ENCODE measurements around the gene LAMB4. TPM values are rescaled to one million over a fixed set of nuclear protein-coding genes. Genes with fewer than 3 reads are reported as not detected.

LAMB4 gene
- total RNA-seq, 1 donor from 2014 or later, result 0.75 TPM

- Mint-ChIP-seq H3K4me1 (ENCODE audit: unreplicated experiment) (peaks cover 52% of the 10 kb centered on the region), H3K27ac (ENCODE audit: unreplicated experiment) (peak overlapping the region; percentile 86), H3K4me3 (ENCODE audit: unreplicated experiment) (no peak overlapping the region), H3K9me3 (ENCODE audit: unreplicated experiment) (no peaks in the 10 kb centered on the region), H3K27me3 (ENCODE audit: unreplicated experiment) (no peaks in the 10 kb centered on the region), H3K36me3 (ENCODE audit: unreplicated experiment) (no peaks in the 10 kb centered on the region)
- DNase-seq (ENCODE audit: extremely low spot score, unreplicated experiment), result no peak
- TF ChIP-seq, protein P1, sequence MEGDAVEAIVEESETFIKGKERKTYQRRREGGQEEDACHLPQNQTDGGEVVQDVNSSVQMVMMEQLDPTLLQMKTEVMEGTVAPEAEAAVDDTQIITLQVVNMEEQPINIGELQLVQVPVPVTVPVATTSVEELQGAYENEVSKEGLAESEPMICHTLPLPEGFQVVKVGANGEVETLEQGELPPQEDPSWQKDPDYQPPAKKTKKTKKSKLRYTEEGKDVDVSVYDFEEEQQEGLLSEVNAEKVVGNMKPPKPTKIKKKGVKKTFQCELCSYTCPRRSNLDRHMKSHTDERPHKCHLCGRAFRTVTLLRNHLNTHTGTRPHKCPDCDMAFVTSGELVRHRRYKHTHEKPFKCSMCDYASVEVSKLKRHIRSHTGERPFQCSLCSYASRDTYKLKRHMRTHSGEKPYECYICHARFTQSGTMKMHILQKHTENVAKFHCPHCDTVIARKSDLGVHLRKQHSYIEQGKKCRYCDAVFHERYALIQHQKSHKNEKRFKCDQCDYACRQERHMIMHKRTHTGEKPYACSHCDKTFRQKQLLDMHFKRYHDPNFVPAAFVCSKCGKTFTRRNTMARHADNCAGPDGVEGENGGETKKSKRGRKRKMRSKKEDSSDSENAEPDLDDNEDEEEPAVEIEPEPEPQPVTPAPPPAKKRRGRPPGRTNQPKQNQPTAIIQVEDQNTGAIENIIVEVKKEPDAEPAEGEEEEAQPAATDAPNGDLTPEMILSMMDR (IDR thresholded peaks at IDR 0.05), result peak; percentile 59
These were observed 113.1 kb downstream of the LAMB4 start for GRCh38 chr7:108016841-108017775.

- Mint-ChIP-seq H3K4me3 (ENCODE audit: unreplicated experiment) (no peak overlapping the region), H3K4me1 (ENCODE audit: unreplicated experiment) (peaks cover 53% of the 10 kb centered on the region), H3K27me3 (ENCODE audit: unreplicated experiment) (no peaks in the 10 kb centered on the region), H3K27ac (ENCODE audit: unreplicated experiment) (peak overlapping the region; percentile 86), H3K9me3 (ENCODE audit: unreplicated experiment) (no peaks in the 10 kb centered on the region), H3K36me3 (ENCODE audit: unreplicated experiment) (no peaks in the 10 kb centered on the region)
- TF ChIP-seq, protein P1 (IDR thresholded peaks at IDR 0.05), result no peak
- DNase-seq (ENCODE audit: extremely low spot score, unreplicated experiment), result no peak
These were observed 114.4 kb downstream of the LAMB4 start for GRCh38 chr7:108015740-108016139.

- DNase-seq (ENCODE audit: extremely low spot score, unreplicated experiment), result no peak
- Mint-ChIP-seq H3K4me1 (ENCODE audit: unreplicated experiment) (peaks cover 58% of the 10 kb centered on the region), H3K36me3 (ENCODE audit: unreplicated experiment) (no peaks in the 10 kb centered on the region), H3K27ac (ENCODE audit: unreplicated experiment) (peak overlapping the region; percentile 86), H3K27me3 (ENCODE audit: unreplicated experiment) (no peaks in the 10 kb centered on the region), H3K4me3 (ENCODE audit: unreplicated experiment) (peak overlapping the region; percentile 22), H3K9me3 (ENCODE audit: unreplicated experiment) (no peaks in the 10 kb centered on the region)
- TF ChIP-seq, protein P1 (IDR thresholded peaks at IDR 0.05), result no peak
These were observed 115.1 kb downstream of the LAMB4 start for GRCh38 chr7:108014747-108015682.

DNA sequence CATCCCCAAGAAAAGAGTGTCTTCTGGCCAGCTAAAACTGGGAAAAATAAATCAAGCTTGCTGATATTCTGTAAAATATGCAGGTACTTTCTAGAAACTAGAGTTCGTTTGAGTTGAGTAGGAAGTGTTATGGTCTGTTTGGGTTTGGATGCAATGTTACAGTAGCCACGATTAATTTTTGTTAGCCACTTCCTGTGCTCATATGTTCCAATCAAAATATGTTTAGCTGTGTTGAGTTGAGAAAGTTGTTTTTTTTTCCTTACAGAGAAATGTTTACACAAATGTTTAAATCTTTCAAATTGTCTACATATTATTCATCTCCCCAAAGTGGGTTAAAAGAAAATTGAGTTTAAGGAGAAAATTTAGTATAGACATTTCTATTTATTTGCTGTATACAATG lies 115.9 kb downstream of the LAMB4 start:
- Mint-ChIP-seq H3K4me3 (ENCODE audit: unreplicated experiment) (no peak overlapping the region), H3K9me3 (ENCODE audit: unreplicated experiment) (no peaks in the 10 kb centered on the region), H3K27ac (ENCODE audit: unreplicated experiment) (peak overlapping the region; percentile 86), H3K36me3 (ENCODE audit: unreplicated experiment) (no peaks in the 10 kb centered on the region), H3K27me3 (ENCODE audit: unreplicated experiment) (no peaks in the 10 kb centered on the region), H3K4me1 (ENCODE audit: unreplicated experiment) (peaks cover 58% of the 10 kb centered on the region)
- DNase-seq (ENCODE audit: extremely low spot score, unreplicated experiment), result no peak
- TF ChIP-seq, protein P1 (IDR thresholded peaks at IDR 0.05), result no peak
